Ovary (tissue), 9 donors: ENCODE measurements around the gene LRIT2. TPM values are rescaled to one million over a fixed set of nuclear protein-coding genes. Genes with fewer than 3 reads are reported as not detected.
"Not testable (repeated sequence)": the region's sequence is repeated elsewhere in the genome, so short reads cannot be mapped to it uniquely, and the experiment has no call there.

Experiments used
- DNase-seq, 5 donors: peaks; one replicate each; pipeline ENCODE4 v3.0.0-alpha.2; 2019 to 2020
- H3K27ac ChIP-seq, 2 donors: fragments of 200-600 bp; one replicate each; pipeline versions ENCODE4 v1.5.1 to v1.8.0; 2019 to 2022
- H3K27me3 ChIP-seq: fragments of 200-600 bp; one replicate; pipeline ENCODE4 v1.8.0; 2022
- H3K36me3 ChIP-seq: fragments of 200-600 bp; sonication (generic); one replicate; pipeline ENCODE4 v1.5.1; 2019
- H3K4me1 ChIP-seq: one replicate; pipeline ENCODE4 v1.8.1; 2013; ENCODE audit warnings: mild to moderate bottlenecking, moderate library complexity; ENCODE audit not compliant: insufficient read depth
- H3K4me3 ChIP-seq: fragments of 200-600 bp; sonication (generic); one replicate; pipeline ENCODE4 v1.5.1; 2017
- H3K9me3 ChIP-seq, 2 donors: fragments of 200-600 bp in 1 of 2; sonication (generic) in 1 of 2; one replicate each; pipeline versions ENCODE4 v1.5.1 to v1.8.1; 2013 to 2019; ENCODE audit warnings: mild to moderate bottlenecking in 1 of 2, moderate library complexity in 1 of 2
- CTCF ChIP-seq, 3 donors: fragments of 450-650 bp in 2 of 3; fragments of 200-600 bp in 1 of 3; IDR thresholded peaks; one replicate each; pipeline versions ENCODE4 v1.5.1 to v1.8.0; 2016 to 2022; ENCODE audit warnings: antibody characterized with exemption in 3 of 3, mild to moderate bottlenecking in 1 of 3
- EP300 ChIP-seq: sonication (generic); formaldehyde crosslinking; IDR thresholded peaks from one replicate; pipeline ENCODE4 v1.6.1; 2017; ENCODE audit warnings: antibody characterized with exemption
- POLR2A ChIP-seq: fragments of 450-650 bp; IDR thresholded peaks from one replicate; pipeline ENCODE4 v1.6.1; 2017; ENCODE audit warnings: antibody characterized with exemption, mild to moderate bottlenecking, moderate library complexity
- WGBS, 3 donors: extraction: QIAGEN DNeasy Blood & Tissue Kit in 1 of 3; methylation state at CpG; one replicate each; pipeline versions ENCODE4 v1.1.5 to v1.1.7; 2013 to 2017; 5-methylcytosine and 5-hydroxymethylcytosine counted together
- intact Hi-C, 4 donors: fragments of 100-400 bp; cut with DNase I; formaldehyde crosslinking; loops; one replicate each; pipeline versions ENCODE4 v1.11.0 to v1.15.1; 2022 to 2023
- polyA plus RNA-seq, 2 donors: library from polyadenylated mRNA; stranded (reverse); fragments of 200-250 nt in 1 of 2; fragments of 350-450 nt in 1 of 2; fragmentation: Illumina TruSeq in 1 of 2; extraction: RNeasy Lipid Tissue Mini Kit (QIAGEN cat#74804) in 1 of 2; gene quantifications; one replicate each; pipeline ENCODE4 v1.2.3, GENCODE V29; 2013 to 2014
- total RNA-seq, 7 donors: library from RNA; depleted of rRNA in 2 of 7; stranded (reverse); fragments of >200 nt in 2 of 7; fragmentation: NEBNext Ultra II Directional in 3 of 7; extraction: Animal tissue kit (Norgen Biotek cat#: 25700) in 3 of 7; gene quantifications; one replicate each; pipeline versions ENCODE4 v1.1.0 to v1.2.4, GENCODE V29; 2016 to 2023
- donor health status: DM: no; HTN: no; CAD: no; lungs with moderate emphysema.
- donor health status: DM: no; HTN: no; CAD: no.
- donor health status: Bipolar disorder and iron deficiency.
- donor health status: DM: yes; HTN: yes; CAD: no.
- donor health status: DM: no; HTN: no; CAD: no.
- donor health status: DM: yes; HTN: yes; CAD: no.

The LRIT2 gene
- total and polyA plus RNA-seq, 9 donors: not detected

- no peaks in the 10 kb centered on the region for H3K27me3 ChIP-seq
- no peaks in the 10 kb centered on the region for H3K36me3 ChIP-seq
- DNase-seq: no peak
- no peak overlapping the region for H3K4me3 ChIP-seq
- 81 to 90% (median 83%) methylated on average over 6 of the region's 6 CpGs for WGBS, 3 donors
- H3K9me3 ChIP-seq: no peaks in the 10 kb centered on the region
- intact Hi-C loops: no loop called here
- no peak overlapping the region for H3K27ac ChIP-seq
- no peaks in the 10 kb centered on the region for H3K4me1 ChIP-seq
- no peak for TF ChIP-seq EP300
- no peak for TF ChIP-seq POLR2A
- no peak for TF ChIP-seq CTCF (IDR thresholded peaks at IDR 0.05)
Observed at GRCh38 chr10:84175436-84175835, 49.9 kb downstream of the LRIT2 start.

DNA sequence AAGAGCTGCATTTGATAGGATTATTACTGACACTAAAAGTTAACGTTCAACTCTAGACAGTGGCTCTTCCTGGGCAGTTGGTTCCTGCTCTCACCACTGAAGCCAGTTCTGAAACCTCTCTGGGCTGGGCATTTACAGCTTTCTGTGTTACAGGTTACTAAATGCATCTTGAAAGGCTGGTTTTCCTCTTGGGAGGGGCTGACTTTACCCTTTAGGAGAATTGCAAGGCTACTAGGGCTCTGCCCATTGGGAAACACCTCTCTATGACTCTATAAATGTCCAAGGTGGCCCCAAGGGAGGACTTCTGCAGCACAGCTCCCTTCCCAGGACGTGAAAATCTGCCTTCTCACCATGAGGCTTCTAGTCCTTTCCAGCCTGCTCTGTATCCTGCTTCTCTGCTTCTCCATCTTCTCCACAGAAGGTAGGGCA is 51.8 kb downstream of the LRIT2 start, which contains the start of gene GPR15LG:
Gene GPR15LG (plus strand): TSS at position 301 of the 429 bp plus-strand sequence. CDS start 51 bp downstream, at position 352.
- Histone ChIP-seq H3K9me3 (no peaks in the 10 kb centered on the region), H3K36me3 (no peaks in the 10 kb centered on the region), H3K27ac (no peak within 1 kb of the TSS), H3K4me1 (no peaks in the 10 kb centered on the region), H3K4me3 (no peak within 1 kb of the TSS), H3K27me3 (no peaks in the 10 kb centered on the region)
- WGBS, 3 donors: 64 to 74% (median 70%) methylated on average over 2 of the region's 2 CpGs
- TF ChIP-seq POLR2A (no peak), CTCF (IDR thresholded peaks at IDR 0.05) (no peak), EP300 (no peak)
- no peak for DNase-seq
- intact Hi-C loops: no loop called here

GRCh38 chr10:84172467-84173356 is 52.6 kb downstream of the LRIT2 start:
- TF ChIP-seq EP300 (no peak), POLR2A (no peak), CTCF (IDR thresholded peaks at IDR 0.05) (no peak)
- no peaks in the 10 kb centered on the region for H3K27me3 ChIP-seq
- no peak for DNase-seq
- no peaks in the 10 kb centered on the region for H3K36me3 ChIP-seq
- no peaks in the 10 kb centered on the region for H3K4me1 ChIP-seq
- H3K4me3 ChIP-seq: no peak overlapping the region
- intact Hi-C loops: no loop called here
- no peaks in the 10 kb centered on the region for H3K9me3 ChIP-seq
- no peak overlapping the region for H3K27ac ChIP-seq
- WGBS, 3 donors: 85 to 87% (median 87%) methylated on average over 9 of the region's 9 CpGs

DNA sequence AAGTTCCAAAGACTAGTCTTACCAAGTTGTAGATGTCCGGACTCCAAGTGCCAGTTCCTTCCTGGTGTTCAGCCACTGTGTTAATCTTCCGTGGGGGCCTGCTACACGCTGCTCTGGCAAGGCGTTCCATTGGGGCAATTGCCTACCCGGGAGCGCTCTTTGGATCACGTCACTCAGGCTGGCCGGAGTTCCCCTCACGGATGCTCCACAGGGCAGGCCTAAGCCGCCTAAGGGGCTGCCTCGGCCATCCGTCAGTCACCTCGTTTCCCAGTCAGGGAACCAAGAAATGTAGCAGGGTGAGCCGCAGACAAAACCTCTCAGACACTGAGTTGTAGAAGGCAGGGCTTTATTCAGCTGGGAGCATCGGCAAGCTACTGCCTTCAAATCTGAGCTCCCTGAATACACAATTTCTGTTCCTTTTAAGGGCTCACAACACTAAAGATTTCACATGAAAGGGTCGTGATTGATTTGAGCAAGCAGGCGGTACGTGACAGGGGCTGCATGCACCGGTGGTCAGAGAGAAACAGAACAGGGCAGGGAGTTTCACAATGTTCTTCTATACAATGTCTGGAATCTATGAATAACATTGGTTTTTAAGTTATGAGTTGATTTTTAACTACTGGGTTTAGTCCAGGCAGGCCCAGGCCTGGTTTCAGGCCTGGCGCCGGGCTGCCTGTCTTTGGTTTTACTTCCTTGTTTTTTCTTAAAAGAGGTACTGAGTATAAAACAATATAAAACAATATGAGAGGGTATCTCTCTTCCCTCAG is 53.5 kb downstream of the LRIT2 start:
- H3K9me3 ChIP-seq, H3K36me3 ChIP-seq, H3K27me3 ChIP-seq, H3K4me1 ChIP-seq, intact Hi-C loops, H3K4me3 ChIP-seq, H3K27ac ChIP-seq, DNase-seq: not testable (repeated sequence)
- 84 to 90% (median 88%) methylated on average over 19 to 21 of the region's 21 CpGs for WGBS, 3 donors

DNA sequence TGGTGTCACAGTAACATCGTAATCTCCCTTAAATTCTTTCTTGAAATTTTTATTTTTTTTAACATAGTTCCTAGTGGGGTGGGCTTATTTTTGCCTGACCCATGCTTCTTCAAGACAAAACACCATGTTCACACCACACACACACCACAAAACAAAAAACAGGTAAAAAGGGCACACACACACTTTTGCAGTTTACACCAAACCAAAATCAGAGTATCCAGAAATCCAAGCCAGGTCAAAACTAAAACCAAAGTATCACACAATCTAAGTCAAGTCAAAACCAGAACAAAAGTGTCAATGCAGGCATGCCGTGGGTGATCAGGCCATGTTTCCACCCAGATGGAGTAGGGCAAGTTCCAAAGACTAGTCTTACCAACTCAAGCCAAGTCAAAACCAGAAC is 54.1 kb downstream of the LRIT2 start:
- H3K27me3 ChIP-seq, H3K27ac ChIP-seq, DNase-seq, H3K36me3 ChIP-seq, H3K9me3 ChIP-seq, H3K4me1 ChIP-seq, H3K4me3 ChIP-seq, intact Hi-C loops: not testable (repeated sequence)
- 74 to 80% (median 79%) methylated on average over 2 of the region's 2 CpGs for WGBS, 3 donors

Other genes with a start within 250 kb of the LRIT2 start
- 100 to 1,000 TPM in 3 of 7 donors, 10 to 100 TPM in 4; 82.5 to 101 (median 95.6) TPM for gene GHITM, start 86.0 kb downstream of the LRIT2 start, total RNA-seq
- 100 to 1,000 TPM; 101 to 190 TPM for gene GHITM, start 86.0 kb downstream of the LRIT2 start, polyA plus RNA-seq
- 1 to 10 TPM in 1 of 7 donors, under 1 TPM in 1, not detected in 5; 0.31 to 3.6 TPM for gene GPR15LG, start 51.7 kb downstream of the LRIT2 start, total RNA-seq
- not detected for gene GPR15LG, start 51.7 kb downstream of the LRIT2 start, polyA plus RNA-seq
- gene CDHR1, start 31.0 kb downstream of the LRIT2 start, total RNA-seq: 1 to 10 TPM in 1 of 7 donors, under 1 TPM in 6; 0.08 to 2.2 (median 0.69) TPM
- 1 to 10 TPM in 1 of 2 donors, under 1 TPM in 1; 0.17 to 2.1 TPM for gene CDHR1, start 31.0 kb downstream of the LRIT2 start, polyA plus RNA-seq
- gene LRIT1, start 16.0 kb upstream of the LRIT2 start, total RNA-seq: not detected
- gene LRIT1, start 16.0 kb upstream of the LRIT2 start, polyA plus RNA-seq: not detected
- gene RGR, start 19.5 kb upstream of the LRIT2 start, total RNA-seq: not detected
- gene RGR, start 19.5 kb upstream of the LRIT2 start, polyA plus RNA-seq: not detected
- gene CCSER2, start 103.0 kb upstream of the LRIT2 start, total RNA-seq: 10 to 100 TPM; 26.5 to 86.3 (median 51.5) TPM
- gene CCSER2, start 103.0 kb upstream of the LRIT2 start, polyA plus RNA-seq: 10 to 100 TPM; 12.2 to 32.2 TPM